Right atrium auricular region (tissue), 2 donors: Measurements from ENCODE around the gene RCBTB1. TPM values are rescaled to one million over a fixed set of nuclear protein-coding genes. Genes with fewer than 3 reads are reported as not detected.
"Not testable (repeated sequence)": the region's sequence is repeated elsewhere in the genome, so short reads cannot be mapped to it uniquely, and the experiment has no call there.

ENCODE experiments used
- DNase-seq: peaks from one replicate; pipeline ENCODE4 v3.0.0-alpha.2; 2019; ENCODE audit warnings: low spot score
- H3K27ac ChIP-seq, 2 donors: fragments of 200-600 bp; sonication (generic); 1 replicate in 1 of 2; 2 replicates in 1 of 2; pipeline ENCODE4 v1.5.1; 2016 to 2019
- H3K27me3 ChIP-seq, 2 donors: fragments of 200-600 bp; sonication (generic); one replicate each; pipeline versions ENCODE4 v1.5.1 to v1.6.0; 2017 to 2019
- H3K36me3 ChIP-seq: fragments of 200-600 bp; sonication (generic); one replicate; pipeline ENCODE4 v1.5.1; 2016
- H3K4me1 ChIP-seq, 2 donors: fragments of 200-600 bp; sonication (generic); one replicate each; pipeline versions ENCODE4 v1.5.1 to v1.6.0; 2017 to 2019
- H3K4me3 ChIP-seq, 2 donors: fragments of 200-600 bp; sonication (generic); 1 replicate in 1 of 2; 2 replicates in 1 of 2; pipeline ENCODE4 v1.5.1; 2017 to 2019; ENCODE audit warnings: mild to moderate bottlenecking in 1 of 2, moderate library complexity in 1 of 2
- H3K9me3 ChIP-seq, 2 donors: fragments of 200-600 bp; sonication (generic); one replicate each; pipeline ENCODE4 v1.5.1; 2019
- total RNA-seq, 2 donors: library from RNA; depleted of rRNA; stranded (reverse); fragments of >200 nt; gene quantifications; one replicate each; pipeline ENCODE4 v1.1.0, GENCODE V29; 2016
- TF ChIP-seq, protein P1 (sequence below), 2 donors: fragments of 200-600 bp; sonication (generic); IDR thresholded peaks; one replicate each; pipeline ENCODE4 v1.5.1; 2019; ENCODE audit warnings: antibody characterized with exemption in 2 of 2

Gene RCBTB1
- total RNA-seq, 2 donors from 2014 or later, result 8.9 to 19.6 TPM

- no peak for DNase-seq
- Histone ChIP-seq H3K27me3 (no peaks in the 10 kb centered on the region), H3K36me3 (no peaks in the 10 kb centered on the region), H3K4me1 (no peaks in the 10 kb centered on the region), H3K4me3 (no peak overlapping the region), H3K27ac (no peak overlapping the region), H3K9me3 (no peaks in the 10 kb centered on the region)
- TF ChIP-seq, protein P1, sequence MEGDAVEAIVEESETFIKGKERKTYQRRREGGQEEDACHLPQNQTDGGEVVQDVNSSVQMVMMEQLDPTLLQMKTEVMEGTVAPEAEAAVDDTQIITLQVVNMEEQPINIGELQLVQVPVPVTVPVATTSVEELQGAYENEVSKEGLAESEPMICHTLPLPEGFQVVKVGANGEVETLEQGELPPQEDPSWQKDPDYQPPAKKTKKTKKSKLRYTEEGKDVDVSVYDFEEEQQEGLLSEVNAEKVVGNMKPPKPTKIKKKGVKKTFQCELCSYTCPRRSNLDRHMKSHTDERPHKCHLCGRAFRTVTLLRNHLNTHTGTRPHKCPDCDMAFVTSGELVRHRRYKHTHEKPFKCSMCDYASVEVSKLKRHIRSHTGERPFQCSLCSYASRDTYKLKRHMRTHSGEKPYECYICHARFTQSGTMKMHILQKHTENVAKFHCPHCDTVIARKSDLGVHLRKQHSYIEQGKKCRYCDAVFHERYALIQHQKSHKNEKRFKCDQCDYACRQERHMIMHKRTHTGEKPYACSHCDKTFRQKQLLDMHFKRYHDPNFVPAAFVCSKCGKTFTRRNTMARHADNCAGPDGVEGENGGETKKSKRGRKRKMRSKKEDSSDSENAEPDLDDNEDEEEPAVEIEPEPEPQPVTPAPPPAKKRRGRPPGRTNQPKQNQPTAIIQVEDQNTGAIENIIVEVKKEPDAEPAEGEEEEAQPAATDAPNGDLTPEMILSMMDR (IDR thresholded peaks at IDR 0.05), result no peak
Observed at GRCh38 chr13:49607761-49608160, 22.4 kb upstream of the RCBTB1 start.

GRCh38 chr13:49606747-49607648 lies 21.6 kb upstream of the RCBTB1 start:
- peak; percentile 94 for DNase-seq
- H3K36me3 ChIP-seq, result no peaks in the 10 kb centered on the region
- H3K9me3 ChIP-seq, result no peaks in the 10 kb centered on the region
- no peaks in the 10 kb centered on the region for H3K27me3 ChIP-seq
- no peaks in the 10 kb centered on the region for H3K4me1 ChIP-seq
- TF ChIP-seq, protein P1 (IDR thresholded peaks at IDR 0.05), result peak; percentile 55 to 86
- no peak overlapping the region for H3K27ac ChIP-seq
- H3K4me3 ChIP-seq, result peak overlapping the region in 1 of 2 donors; percentile 32

- H3K9me3 ChIP-seq, result no peaks in the 10 kb centered on the region
- no peaks in the 10 kb centered on the region for H3K27me3 ChIP-seq
- TF ChIP-seq, protein P1 (IDR thresholded peaks at IDR 0.05), result no peak
- no peak overlapping the region for H3K4me3 ChIP-seq
- no peak overlapping the region for H3K27ac ChIP-seq
- no peak for DNase-seq
- no peaks in the 10 kb centered on the region for H3K36me3 ChIP-seq
- no peaks in the 10 kb centered on the region for H3K4me1 ChIP-seq
Observed at GRCh38 chr13:49604570-49604969, 19.2 kb upstream of the RCBTB1 start.

GRCh38 chr13:49602615-49603014 lies 17.3 kb upstream of the RCBTB1 start:
- not testable (repeated sequence) for H3K27ac ChIP-seq, H3K27me3 ChIP-seq, H3K9me3 ChIP-seq, H3K4me3 ChIP-seq, DNase-seq, H3K4me1 ChIP-seq, H3K36me3 ChIP-seq

- Histone ChIP-seq H3K27me3 (no peaks in the 10 kb centered on the region), H3K4me1 (no peaks in the 10 kb centered on the region), H3K36me3 (no peaks in the 10 kb centered on the region), H3K9me3 (no peaks in the 10 kb centered on the region), H3K27ac (no peak overlapping the region), H3K4me3 (no peak overlapping the region)
- TF ChIP-seq, protein P1 (IDR thresholded peaks at IDR 0.05), result no peak
- DNase-seq, result no peak
Observed at GRCh38 chr13:49602005-49602404, 16.6 kb upstream of the RCBTB1 start.

DNA sequence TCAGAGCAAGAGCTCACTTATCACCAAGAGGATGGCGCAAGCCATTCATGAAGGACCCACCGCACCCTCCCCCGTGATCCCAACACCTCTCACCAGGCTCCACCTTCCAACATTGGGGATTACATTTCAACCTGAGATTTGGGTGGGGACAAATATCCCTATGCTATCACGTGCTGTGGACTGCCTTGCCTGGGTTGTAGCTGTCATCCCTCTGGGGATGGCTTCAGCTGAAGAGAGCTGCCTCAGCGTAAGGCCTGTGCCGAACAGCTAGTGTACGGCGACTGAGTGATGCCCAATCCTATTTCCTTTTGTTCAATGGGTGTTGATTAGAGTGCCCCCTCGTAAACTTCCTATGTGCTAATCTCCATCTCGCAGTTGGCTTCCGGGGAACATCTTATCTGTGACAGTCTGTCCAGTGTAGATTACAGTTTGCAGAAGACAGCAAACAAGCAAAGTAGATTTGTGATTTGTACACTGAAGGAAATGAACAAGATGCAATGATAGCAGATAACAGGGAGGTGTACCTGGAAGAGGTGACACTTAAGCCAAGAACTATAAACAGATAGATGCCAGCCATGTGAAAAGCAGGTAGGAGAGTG lies 11.8 kb upstream of the RCBTB1 start:
- DNase-seq, result no peak
- Histone ChIP-seq H3K27ac (no peak overlapping the region), H3K4me3 (no peak overlapping the region), H3K9me3 (no peaks in the 10 kb centered on the region), H3K4me1 (no peaks in the 10 kb centered on the region), H3K36me3 (no peaks in the 10 kb centered on the region), H3K27me3 (no peaks in the 10 kb centered on the region)
- TF ChIP-seq, protein P1 (IDR thresholded peaks at IDR 0.05), result no peak
